K562 (cell line): Measurements from ENCODE around the gene LRRC4B. TPM values are rescaled to one million over a fixed set of nuclear protein-coding genes. Genes with fewer than 3 reads are reported as not detected.
"Not testable (repeated sequence)": the region's sequence is repeated elsewhere in the genome, so short reads cannot be mapped to it uniquely, and the experiment has no call there.

ENCODE experiments used
- ATAC-seq: fragments of 200-7000 bp; cut with Tn5 transposase; 3 replicates; pipeline ENCODE4 v1.9.1; 2020; ENCODE audit warnings: moderate library complexity
- BruUV-seq: library from RNA; stranded (reverse); fragments of 400-500 nt; replicated peaks from 2 replicates; lab custom pipeline; 2021; lab: Mats Ljungman, UMichigan
- CTCF ChIA-PET: fragments of 300-600 bp; formaldehyde crosslinking; extraction: SDS; loops from one replicate; lab custom pipeline; 2021; ENCODE audit warnings: low intra/inter-chr PET ratio; lab: Yijun Ruan, JAX
- POLR2A ChIA-PET: fragments of 300-600, 350-650 bp; sonication (Branson Sonifier 250); formaldehyde crosslinking; extraction: SDS; loops from one replicate; lab custom pipeline; 2021; ENCODE audit warnings: antibody characterized with exemption, inconsistent platforms; lab: Yijun Ruan, JAX
- DNase-seq, 4 experiments: peaks; one replicate each; pipeline versions ENCODE4 v3.0.0 to v3.0.0-alpha.2; 2011 to 2018; ENCODE audit warnings: low spot score in 3 of 4, mixed read lengths in 3 of 4; ENCODE audit errors: extremely low read depth in 1 of 4
- FAIRE-seq: peaks from 2 replicates; lab custom pipeline; 2011; peaks lifted over from hg19 to GRCh38; lab: Jason Lieb, UNC
- H2AFZ ChIP-seq: 2 replicates; pipeline ENCODE4 v1.6.0; 2011; ENCODE audit warnings: low read depth, low read length, control low read depth, inconsistent platforms
- H3K27ac ChIP-seq: fragments of 200-600 bp; 3 replicates; pipeline ENCODE4 v1.8.0; 2011; ENCODE audit warnings: low read depth, mild to moderate bottlenecking, control low read depth, inconsistent platforms, low read length, moderate library complexity, mixed read lengths; ENCODE audit errors: extremely low read depth
- H3K27me3 ChIP-seq, 2 experiments: fragments of 300-600 bp in 1 of 2; 2 replicates in 1 of 2; 3 replicates in 1 of 2; pipeline versions ENCODE4 v1.6.0 to v1.8.0; 2011; ENCODE audit warnings: inconsistent platforms in 2 of 2, low read length in 2 of 2, mild to moderate bottlenecking in 1 of 2, mixed read lengths in 1 of 2, moderate library complexity in 1 of 2; ENCODE audit not compliant: control insufficient read depth in 2 of 2, insufficient read depth in 2 of 2
- H3K36me3 ChIP-seq: fragments of 300-600 bp; 3 replicates; pipeline ENCODE4 v1.8.0; 2011; ENCODE audit warnings: mild to moderate bottlenecking, low read length, inconsistent platforms; ENCODE audit not compliant: control insufficient read depth, insufficient read depth
- H3K4me1 ChIP-seq, 2 experiments: fragments of 200-600 bp in 1 of 2; replicated peaks in 1 of 2; 2 replicates in 1 of 2; 3 replicates in 1 of 2; pipeline versions ENCODE4 v1.5.1 to v1.8.0; 2011; ENCODE audit warnings: inconsistent platforms in 2 of 2, low read length in 2 of 2, mild to moderate bottlenecking in 1 of 2, mixed read lengths in 1 of 2, moderate library complexity in 1 of 2; ENCODE audit not compliant: control insufficient read depth in 2 of 2, insufficient read depth in 2 of 2
- H3K4me2 ChIP-seq: 2 replicates; pipeline ENCODE4 v1.6.1; 2011; ENCODE audit warnings: low read length, control low read depth, inconsistent platforms, mixed read lengths; ENCODE audit not compliant: insufficient read depth
- H3K4me3 ChIP-seq: fragments of 200-600 bp; sonication (generic), shearing (Covaris generic); 2 replicates; pipeline ENCODE4 v1.5.1; 2016; ENCODE audit warnings: control low read depth, inconsistent platforms
- H3K79me2 ChIP-seq: fragments of 200-600 bp; 3 replicates; pipeline ENCODE4 v1.8.0; 2011; ENCODE audit warnings: low read length, inconsistent platforms; ENCODE audit not compliant: control insufficient read depth, insufficient read depth
- H3K9ac ChIP-seq, 2 experiments: 2 replicates each; pipeline versions ENCODE4 v1.6.0 to v1.6.1; 2011; ENCODE audit warnings: low read depth in 2 of 2, low read length in 2 of 2, control low read depth in 1 of 2, inconsistent platforms in 1 of 2, mild to moderate bottlenecking in 1 of 2, mixed read lengths in 1 of 2; ENCODE audit not compliant: insufficient read depth in 1 of 2
- H3K9me1 ChIP-seq: one replicate; pipeline ENCODE4 v1.6.0; 2011; ENCODE audit warnings: inconsistent platforms, mild to moderate bottlenecking, low read length, moderate library complexity; ENCODE audit not compliant: control insufficient read depth, insufficient read depth
- H3K9me3 ChIP-seq: replicated peaks from 2 replicates; pipeline ENCODE4 v1.5.1; 2011; ENCODE audit warnings: low read depth, low read length, inconsistent platforms; ENCODE audit not compliant: control insufficient read depth, insufficient read depth
- H4K20me1 ChIP-seq: replicated peaks from 2 replicates; pipeline ENCODE4 v1.6.1; 2011; ENCODE audit warnings: low read length, inconsistent platforms, mixed read lengths; ENCODE audit not compliant: control insufficient read depth, insufficient read depth
- CBFA2T2 ChIP-seq: fragments of 450-650 bp; conservative IDR thresholded peaks from 2 replicates; pipeline ENCODE4 v1.6.1; 2017; ENCODE audit warnings: mild to moderate bottlenecking
- MAX ChIP-seq: sonication (generic); formaldehyde crosslinking; IDR thresholded peaks from 2 replicates; pipeline ENCODE4 v1.9.0; 2022; ENCODE audit warnings: mild to moderate bottlenecking, missing genetic modification reagents
- NCOR1 ChIP-seq: fragments of 450-650 bp; IDR thresholded peaks from 2 replicates; pipeline ENCODE4 v1.6.1; 2016; ENCODE audit warnings: mild to moderate bottlenecking, moderate library complexity
- NR4A1 ChIP-seq, 2 experiments: fragments of 250-450 bp in 1 of 2; fragments of 450-650 bp in 1 of 2; sonication (Bioruptor Pico) in 1 of 2; IDR thresholded peaks; 2 replicates each; pipeline versions ENCODE4 v1.4.0 to v1.6.1; 2016 to 2020; ENCODE audit warnings: mild to moderate bottlenecking in 2 of 2, missing compliant biosample characterization in 1 of 2, missing genetic modification characterization in 1 of 2, moderate library complexity in 1 of 2
- PYGO2 ChIP-seq: fragments of 450-650 bp; IDR thresholded peaks from 2 replicates; pipeline ENCODE4 v1.6.1; 2016; ENCODE audit warnings: mild to moderate bottlenecking, missing genetic modification characterization, moderate library complexity, missing compliant biosample characterization
- SMAD4 ChIP-seq: fragments of 250-450 bp; sonication (Bioruptor Pico); conservative IDR thresholded peaks from 2 replicates; pipeline ENCODE4 v1.8.0; 2021; ENCODE audit warnings: inconsistent platforms, mild to moderate bottlenecking, moderate library complexity
- TAL1 ChIP-seq: fragments of 450-650 bp; IDR thresholded peaks from 2 replicates; pipeline ENCODE4 v1.6.1; 2016; ENCODE audit warnings: mild to moderate bottlenecking
- ZNF589 ChIP-seq: fragments of 200-800 bp; sonication (Bioruptor generic); IDR thresholded peaks from 2 replicates; pipeline ENCODE4 v1.6.1; 2016; ENCODE audit warnings: low read depth, missing genetic modification characterization, missing compliant biosample characterization
- WGBS: fragments of 100-300 bp; shearing (Covaris generic); methylation state at CpG from one replicate; pipeline ENCODE4 v1.1.6; 2016; ENCODE audit warnings: low coverage, mixed read lengths; ENCODE audit not compliant: insufficient coverage; ENCODE audit errors: missing lambda C conversion rate; 5-methylcytosine and 5-hydroxymethylcytosine counted together
- in situ Hi-C: fragments of 300-500 bp; cut with MboI; formaldehyde crosslinking; loops from 4 replicates; pipeline ENCODE4 v1.15.0; 2018; ENCODE audit warnings: inconsistent platforms, mixed read lengths
- intact Hi-C: fragments of 100-400 bp; cut with micrococcal nuclease; formaldehyde crosslinking; loops from 2 replicates; pipeline ENCODE4 v1.14.2; 2022
- polyA plus RNA-seq, 8 experiments: library from polyadenylated mRNA; depleted of rRNA in 4 of 8; stranded (reverse) in 5 of 8; unstranded in 3 of 8; fragments of >200 nt; fragmentation: Nextera tagmentation in 2 of 8; fragmentation: Illumina TruSeq in 1 of 8; extraction: Ambion mirVana in 2 of 8; extraction: Trizol in 1 of 8; gene quantifications; 2 replicates each; pipeline versions ENCODE4 v1.2.1 to v1.2.3, GENCODE V29; 2011 to 2014; ENCODE audit warnings: inconsistent platforms in 1 of 8, missing spikeins in 1 of 8
- total RNA-seq, 7 experiments: library from RNA; depleted of rRNA in 6 of 7; stranded (reverse); fragments of >200 nt in 6 of 7; fragmentation: Illumina TruSeq in 2 of 7; extraction: Trizol in 2 of 7; gene quantifications; 2 replicates each; pipeline versions ENCODE4 v1.2.1 to v1.2.3, GENCODE V29; 2011 to 2021; ENCODE audit warnings: low replicate concordance in 1 of 7
- TF ChIP-seq, protein P1 (sequence below), 2 experiments: fragments of 250-450 bp in 1 of 2; fragments of 450-650 bp in 1 of 2; sonication (Bioruptor Pico) in 1 of 2; IDR thresholded peaks; 2 replicates each; pipeline versions ENCODE4 v1.6.1 to v1.8.0; 2016 to 2021; ENCODE audit warnings: mild to moderate bottlenecking in 2 of 2, moderate library complexity in 2 of 2, missing compliant biosample characterization in 1 of 2, missing genetic modification characterization in 1 of 2
- TF ChIP-seq, protein P2 (sequence below), 2 experiments: fragments of 450-650 bp; conservative IDR thresholded peaks; 2 replicates each; pipeline ENCODE4 v1.6.1; 2017; ENCODE audit warnings: mild to moderate bottlenecking in 2 of 2, moderate library complexity in 2 of 2

LRRC4B gene
- total and polyA plus RNA-seq, 9 of the 15 experiments (the other 6 are each of a cell fraction or from before 2014, with no cell fraction given): 0.18 to 9.6 (median 2.9) TPM; not detected in 2

GRCh38 chr19:50590191-50590590 is 22.0 kb upstream of the LRRC4B start:
- Histone ChIP-seq H4K20me1 (no peaks in the 10 kb centered on the region), H3K9me1 (no peaks in the 10 kb centered on the region), H3K9ac (no peak overlapping the region), H3K4me2 (no peak overlapping the region), H3K9me3 (no peaks in the 10 kb centered on the region), H2AFZ (no peak overlapping the region), H3K27me3 (no peaks in the 10 kb centered on the region), H3K79me2 (no peaks in the 10 kb centered on the region), H3K36me3 (no peaks in the 10 kb centered on the region), H3K4me1 (peaks cover 6 to 10% of the 10 kb centered on the region in 2 experiments; a peak in 4 of 5 replicates), H3K27ac (no peak overlapping the region), H3K4me3 (no peak overlapping the region)
- no TSS peak for BruUV-seq
- intact Hi-C loops: no loop called here
- no peak for ATAC-seq
- in situ Hi-C loops: no loop called here
- DNase-seq: no peak
- FAIRE-seq: peak; percentile 11
- POLR2A ChIA-PET: interaction anchor here (0.5 to 1.3 kb wide), 4 partner anchors 9 to 95 kb away, joined by 3 read pairs; no protein-coding TSS in a partner anchor
- CTCF ChIA-PET: no interaction called here
- 70% methylated on average over 3 of the region's 3 CpGs for WGBS
- TF ChIP-seq CBFA2T2: no peak

DNA sequence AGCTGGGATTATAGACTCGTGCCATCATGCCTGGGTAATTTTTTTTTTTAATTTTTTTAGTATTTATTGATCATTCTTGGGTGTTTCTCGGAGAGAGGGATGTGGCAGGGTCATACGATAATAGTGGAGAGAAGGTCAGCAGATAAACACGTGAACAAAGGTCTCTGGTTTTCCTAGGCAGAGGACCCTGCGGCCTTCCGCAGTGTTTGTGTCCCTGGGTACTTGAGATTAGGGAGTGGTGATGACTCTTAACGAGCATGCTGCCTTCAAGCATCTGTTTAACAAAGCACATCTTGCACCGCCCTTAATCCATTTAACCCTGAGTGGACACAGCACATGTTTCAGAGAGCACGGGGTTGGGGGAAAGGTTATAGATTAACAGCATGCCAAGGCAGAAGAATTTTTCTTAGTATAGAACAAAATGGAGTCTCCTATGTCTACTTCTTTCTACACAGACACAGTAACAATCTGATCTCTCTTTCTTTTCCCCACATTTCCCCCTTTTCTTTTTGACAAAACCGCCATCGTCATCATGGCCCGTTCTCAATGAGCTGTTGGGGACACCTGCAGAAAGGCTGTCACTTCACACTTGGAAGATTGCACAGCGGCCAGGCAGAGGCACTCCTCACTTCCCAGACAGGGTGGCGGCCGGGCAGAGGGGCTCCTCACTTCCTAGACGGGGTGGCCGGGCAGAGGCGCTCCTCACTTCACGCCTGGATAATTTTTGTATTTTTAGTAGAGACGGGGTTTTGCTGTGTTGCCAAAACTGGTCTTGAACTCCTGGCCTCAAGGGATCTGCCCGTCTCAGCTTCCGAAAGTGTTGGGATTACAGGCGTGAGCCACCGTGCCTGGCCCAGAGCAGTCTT is 13.8 kb upstream of the LRRC4B start:
- H3K27me3 ChIP-seq; DNase-seq; in situ Hi-C loops; FAIRE-seq; H3K9me3 ChIP-seq; H3K4me3 ChIP-seq; H3K36me3 ChIP-seq; H3K4me2 ChIP-seq; CTCF ChIA-PET; BruUV-seq; H3K79me2 ChIP-seq; intact Hi-C loops; H4K20me1 ChIP-seq; H3K9me1 ChIP-seq; TF ChIP-seq NR4A1 (CRISPR knock-in tag; IDR thresholded peaks at IDR 0.05): not testable (repeated sequence)
- POLR2A ChIA-PET: interaction anchor here (1.8 kb wide), 1 partner anchor 9 kb away, joined by 5 read pairs; no protein-coding TSS in a partner anchor
- WGBS: 60% methylated on average over 18 of the region's 24 CpGs
- peak overlapping the region; percentile 76 for H2AFZ ChIP-seq
- peak overlapping the region in 1 of 2 experiments; percentile 27; a peak in 1 of 4 replicates for H3K9ac ChIP-seq
- peaks cover 15 to 17% of the 10 kb centered on the region in 2 experiments; a peak in 4 of 5 replicates for H3K4me1 ChIP-seq
- H3K27ac ChIP-seq: peak overlapping the region; percentile 10; the same call in 1 of the 3 replicates
- peak; percentile 32; the same call in 2 of the 3 replicates for ATAC-seq
- peak; percentile 56; the same call in 1 of the 2 replicates for TF ChIP-seq NCOR1
- TF ChIP-seq ZNF589 (CRISPR knock-in tag): peak; percentile 46; the same call in 1 of the 2 replicates
- peak; percentile 55; the same call in 1 of the 2 replicates for TF ChIP-seq NR4A1 (tag; IDR thresholded peaks at IDR 0.05)
- TF ChIP-seq, protein P1, sequence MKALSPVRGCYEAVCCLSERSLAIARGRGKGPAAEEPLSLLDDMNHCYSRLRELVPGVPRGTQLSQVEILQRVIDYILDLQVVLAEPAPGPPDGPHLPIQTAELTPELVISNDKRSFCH (CRISPR knock-in tag; IDR thresholded peaks at IDR 0.05): not testable (repeated sequence)
- TF ChIP-seq, protein P1 (tag; IDR thresholded peaks at IDR 0.05): peak; percentile 78
- TF ChIP-seq, protein P2, sequence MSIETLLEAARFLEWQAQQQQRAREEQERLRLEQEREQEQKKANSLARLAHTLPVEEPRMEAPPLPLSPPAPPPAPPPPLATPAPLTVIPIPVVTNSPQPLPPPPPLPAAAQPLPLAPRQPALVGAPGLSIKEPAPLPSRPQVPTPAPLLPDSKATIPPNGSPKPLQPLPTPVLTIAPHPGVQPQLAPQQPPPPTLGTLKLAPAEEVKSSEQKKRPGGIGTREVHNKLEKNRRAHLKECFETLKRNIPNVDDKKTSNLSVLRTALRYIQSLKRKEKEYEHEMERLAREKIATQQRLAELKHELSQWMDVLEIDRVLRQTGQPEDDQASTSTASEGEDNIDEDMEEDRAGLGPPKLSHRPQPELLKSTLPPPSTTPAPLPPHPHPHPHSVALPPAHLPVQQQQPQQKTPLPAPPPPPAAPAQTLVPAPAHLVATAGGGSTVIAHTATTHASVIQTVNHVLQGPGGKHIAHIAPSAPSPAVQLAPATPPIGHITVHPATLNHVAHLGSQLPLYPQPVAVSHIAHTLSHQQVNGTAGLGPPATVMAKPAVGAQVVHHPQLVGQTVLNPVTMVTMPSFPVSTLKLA (conservative IDR thresholded peaks at IDR 0.05): peak; percentile 32 to 49; a peak in 2 of 4 replicates
- TF ChIP-seq MAX: peak; percentile 54
- TF ChIP-seq SMAD4: peak; percentile 67
- TF ChIP-seq PYGO2 (tag): peak; percentile 40; the same call in 1 of the 2 replicates
- TF ChIP-seq TAL1: peak; percentile 56; the same call in 1 of the 2 replicates
